Uterus (tissue), 2 donors: Measurements from ENCODE around the gene CRIM1.

Experiments
- POLR2A ChIP-seq, 2 donors: fragments of 450-650 bp; IDR thresholded peaks; one replicate each; pipeline ENCODE4 v1.6.1; 2016; ENCODE audit warnings: antibody characterized with exemption in 2 of 2, mild to moderate bottlenecking in 1 of 2, moderate library complexity in 1 of 2
- TF ChIP-seq, protein P1 (sequence below), 4 experiments: fragments of 200-600 bp in 2 of 4; fragments of 450-650 bp in 2 of 4; sonication (generic) in 2 of 4; IDR thresholded peaks; one replicate each; pipeline ENCODE4 v1.5.1; 2016 to 2019; ENCODE audit warnings: antibody characterized with exemption in 4 of 4, mild to moderate bottlenecking in 2 of 4, moderate library complexity in 1 of 4

- TF ChIP-seq, protein P1, sequence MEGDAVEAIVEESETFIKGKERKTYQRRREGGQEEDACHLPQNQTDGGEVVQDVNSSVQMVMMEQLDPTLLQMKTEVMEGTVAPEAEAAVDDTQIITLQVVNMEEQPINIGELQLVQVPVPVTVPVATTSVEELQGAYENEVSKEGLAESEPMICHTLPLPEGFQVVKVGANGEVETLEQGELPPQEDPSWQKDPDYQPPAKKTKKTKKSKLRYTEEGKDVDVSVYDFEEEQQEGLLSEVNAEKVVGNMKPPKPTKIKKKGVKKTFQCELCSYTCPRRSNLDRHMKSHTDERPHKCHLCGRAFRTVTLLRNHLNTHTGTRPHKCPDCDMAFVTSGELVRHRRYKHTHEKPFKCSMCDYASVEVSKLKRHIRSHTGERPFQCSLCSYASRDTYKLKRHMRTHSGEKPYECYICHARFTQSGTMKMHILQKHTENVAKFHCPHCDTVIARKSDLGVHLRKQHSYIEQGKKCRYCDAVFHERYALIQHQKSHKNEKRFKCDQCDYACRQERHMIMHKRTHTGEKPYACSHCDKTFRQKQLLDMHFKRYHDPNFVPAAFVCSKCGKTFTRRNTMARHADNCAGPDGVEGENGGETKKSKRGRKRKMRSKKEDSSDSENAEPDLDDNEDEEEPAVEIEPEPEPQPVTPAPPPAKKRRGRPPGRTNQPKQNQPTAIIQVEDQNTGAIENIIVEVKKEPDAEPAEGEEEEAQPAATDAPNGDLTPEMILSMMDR (IDR thresholded peaks at IDR 0.05) = no peak
- no peak for TF ChIP-seq POLR2A (IDR thresholded peaks at IDR 0.05)
Measured at GRCh38 chr2:36348721-36349120, 6.9 kb upstream of the CRIM1 start.
